HFFc6 (cell line): ENCODE results near the gene NRAP. TPM values are rescaled to one million over a fixed set of nuclear protein-coding genes. Genes with fewer than 3 reads are reported as not detected.

Experiments
- DNase-seq: peaks from one replicate; pipeline ENCODE4 v3.0.0-alpha.2; 2018
- H3K27ac Mint-ChIP-seq: 2 replicates; pipeline ENCODE4 v1.8.0; 2020; ENCODE audit warnings: mild to moderate bottlenecking, mixed read lengths
- H3K27me3 Mint-ChIP-seq: 2 replicates; pipeline ENCODE4 v1.8.0; 2021; ENCODE audit warnings: mild to moderate bottlenecking, moderate library complexity, mixed read lengths; ENCODE audit not compliant: insufficient read depth
- H3K36me3 Mint-ChIP-seq: 2 replicates; pipeline ENCODE4 v1.8.0; 2021; ENCODE audit warnings: low read depth, mixed read lengths
- H3K4me1 Mint-ChIP-seq: 2 replicates; pipeline ENCODE4 v1.8.0; 2020; ENCODE audit warnings: low read depth, mixed read lengths
- H3K4me3 Mint-ChIP-seq: 2 replicates; pipeline ENCODE4 v1.8.0; 2020; ENCODE audit warnings: mild to moderate bottlenecking, moderate library complexity, mixed read lengths
- H3K9me3 Mint-ChIP-seq: 2 replicates; pipeline ENCODE4 v1.8.0; 2020; ENCODE audit warnings: mild to moderate bottlenecking, mixed read lengths
- CTCF ChIP-seq: fragments of 200-600 bp; sonication (generic); IDR thresholded peaks from 2 replicates; pipeline ENCODE4 v1.5.0; 2021; ENCODE audit warnings: antibody characterized with exemption, mild to moderate bottlenecking
- total RNA-seq, 6 experiments: library from RNA; stranded (reverse); fragmentation: NEBNext Ultra II Directional; extraction: Animal tissue kit (Norgen Biotek cat#: 25700); gene quantifications; 2 replicates in 1 of 6; 3 replicates in 5 of 6; pipeline ENCODE4 v1.2.3, GENCODE V29; 2021

The NRAP gene
- total RNA-seq, 6 experiments from 2014 or later: not detected

- Mint-ChIP-seq H3K4me3 (no peak overlapping the region), H3K27me3 (peaks cover 24% of the 10 kb centered on the region), H3K36me3 (no peaks in the 10 kb centered on the region), H3K9me3 (no peaks in the 10 kb centered on the region), H3K4me1 (no peaks in the 10 kb centered on the region), H3K27ac (no peak overlapping the region)
- no peak for DNase-seq
- TF ChIP-seq CTCF: no peak
Measured at GRCh38 chr10:113620511-113620910, 43.3 kb downstream of the NRAP start.

GRCh38 chr10:113619401-113619800 is 44.4 kb downstream of the NRAP start:
- DNase-seq: no peak
- Mint-ChIP-seq H3K9me3 (no peaks in the 10 kb centered on the region), H3K4me3 (no peak overlapping the region), H3K27me3 (peaks cover 18% of the 10 kb centered on the region), H3K27ac (no peak overlapping the region), H3K36me3 (no peaks in the 10 kb centered on the region), H3K4me1 (no peaks in the 10 kb centered on the region)
- TF ChIP-seq CTCF: no peak

GRCh38 chr10:113618338-113618737 is 45.5 kb downstream of the NRAP start:
- no peak overlapping the region for H3K4me3 Mint-ChIP-seq
- H3K9me3 Mint-ChIP-seq: no peaks in the 10 kb centered on the region
- no peak for DNase-seq
- TF ChIP-seq CTCF: no peak
- no peak overlapping the region for H3K27ac Mint-ChIP-seq
- H3K27me3 Mint-ChIP-seq: peaks cover 23% of the 10 kb centered on the region
- no peaks in the 10 kb centered on the region for H3K4me1 Mint-ChIP-seq
- H3K36me3 Mint-ChIP-seq: no peaks in the 10 kb centered on the region

- H3K9me3 Mint-ChIP-seq: no peaks in the 10 kb centered on the region
- TF ChIP-seq CTCF: no peak
- DNase-seq: no peak
- no peaks in the 10 kb centered on the region for H3K36me3 Mint-ChIP-seq
- no peak overlapping the region for H3K4me3 Mint-ChIP-seq
- H3K27me3 Mint-ChIP-seq: peaks cover 26% of the 10 kb centered on the region
- H3K4me1 Mint-ChIP-seq: no peaks in the 10 kb centered on the region
- no peak overlapping the region for H3K27ac Mint-ChIP-seq
Measured at GRCh38 chr10:113617086-113617485, 46.8 kb downstream of the NRAP start.

- Mint-ChIP-seq H3K4me3 (no peak overlapping the region), H3K36me3 (no peaks in the 10 kb centered on the region), H3K27me3 (peaks cover 25% of the 10 kb centered on the region), H3K4me1 (no peaks in the 10 kb centered on the region), H3K9me3 (no peaks in the 10 kb centered on the region), H3K27ac (no peak overlapping the region)
- peak; percentile 17 for DNase-seq
- peak; percentile 70 for TF ChIP-seq CTCF
Measured at GRCh38 chr10:113616244-113617074, 47.4 kb downstream of the NRAP start.
